A549 treated with GW870086 at 1 μM for 4 hours (cell line): ENCODE measurements around the gene MMP13. TPM values are rescaled to one million over a fixed set of nuclear protein-coding genes. Genes with fewer than 3 reads are reported as not detected.

Experiments
- total RNA-seq: library from RNA; stranded (reverse); fragments of 200-300 nt; extraction: Qiagen RNA extraction; gene quantifications from 5 replicates; pipeline ENCODE4 v1.2.3, GENCODE V29; 2022; ENCODE audit warnings: low read depth

MMP13 gene
- not detected in 5 replicates for total RNA-seq

DNA sequence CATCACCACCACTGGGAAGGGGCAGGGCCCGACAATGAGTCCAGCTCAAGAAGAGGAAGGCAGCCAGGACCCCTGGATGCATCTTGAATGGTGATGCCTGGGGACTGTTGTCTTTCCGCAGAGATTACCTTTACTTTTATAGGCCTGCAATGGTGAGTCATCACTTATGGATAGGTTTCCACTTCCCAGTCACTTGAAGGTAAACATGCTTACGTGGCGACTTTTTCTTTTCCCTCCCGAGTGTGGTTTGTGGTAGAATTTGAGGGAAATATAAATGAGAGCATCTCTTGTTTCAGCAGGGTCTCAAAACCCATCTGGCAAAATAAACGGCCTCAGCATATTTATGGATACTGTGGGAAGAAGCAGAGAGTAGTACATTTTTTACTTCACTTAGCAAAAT is at the start of gene MMP13:
Gene MMP13 (minus strand): TSS at position 109 of the 400 bp plus-strand sequence. CDS start 27 bp downstream, at position 82.

Other genes starting within 250 kb of the MMP13 start
- not detected in 5 replicates for gene MMP27, start 250.0 kb downstream of the MMP13 start, total RNA-seq
- gene MMP8, start 230.8 kb downstream of the MMP13 start, total RNA-seq: not detected in 5 replicates
- 0.53 to 2.1 TPM (median 0.98 TPM) in 5 replicates for gene MMP10, start 175.1 kb downstream of the MMP13 start, total RNA-seq
- 0.42 to 1.5 TPM (median 0.73 TPM) in 5 replicates for gene MMP1, start 157.6 kb downstream of the MMP13 start, total RNA-seq
- 0.17 to 0.28 TPM in 2 of 5 replicates, not detected in the others for gene MMP3, start 112.1 kb downstream of the MMP13 start, total RNA-seq
- gene MMP12, start 80.8 kb downstream of the MMP13 start, total RNA-seq: 0.07 to 0.09 TPM in 2 of 5 replicates, not detected in the others
- gene DCUN1D5, start 136.4 kb upstream of the MMP13 start, total RNA-seq: 63.5 to 68.2 TPM (median 64.5 TPM) in 5 replicates
- gene DYNC2H1, start 153.7 kb upstream of the MMP13 start, total RNA-seq: 5.9 to 6.9 TPM (median 6.7 TPM) in 5 replicates